ENCODE results near the gene HAND2.

The HAND2 gene

DNA sequence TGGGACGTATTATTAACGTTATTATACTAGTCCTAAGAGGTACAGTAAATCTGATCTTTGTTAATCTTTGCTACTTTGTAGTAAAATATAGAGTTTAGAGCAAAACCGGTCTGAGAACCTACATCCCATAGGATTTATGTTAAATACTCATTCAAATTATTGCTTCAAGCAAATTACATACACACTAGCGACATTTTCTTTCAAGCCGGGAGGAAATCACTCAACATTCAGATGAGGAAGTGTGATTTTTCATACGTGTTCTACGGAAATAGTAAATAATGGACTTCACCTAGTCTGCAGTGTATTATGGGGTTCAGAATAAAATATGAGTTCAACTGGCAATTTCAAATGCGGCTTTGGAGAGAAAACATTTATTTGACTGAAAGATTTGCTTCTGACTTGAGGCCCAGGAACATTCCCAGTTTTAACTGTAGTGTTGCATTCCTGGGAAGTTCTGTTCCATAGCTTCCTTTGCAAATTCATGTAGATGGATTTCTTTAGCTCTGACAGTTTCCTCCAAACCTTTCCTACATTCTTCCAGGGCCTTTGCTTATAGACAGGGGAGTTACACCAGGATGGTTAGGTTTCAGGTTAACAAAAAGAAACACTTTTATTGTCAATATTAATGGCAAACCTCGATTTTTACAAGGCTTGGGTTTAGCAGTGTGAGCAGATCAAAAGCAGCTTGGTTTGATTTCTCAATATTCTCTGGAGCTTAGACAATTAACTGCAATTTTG is 5.3 kb upstream of the HAND2 start:
- DNase-seq, result no peak

DNA sequence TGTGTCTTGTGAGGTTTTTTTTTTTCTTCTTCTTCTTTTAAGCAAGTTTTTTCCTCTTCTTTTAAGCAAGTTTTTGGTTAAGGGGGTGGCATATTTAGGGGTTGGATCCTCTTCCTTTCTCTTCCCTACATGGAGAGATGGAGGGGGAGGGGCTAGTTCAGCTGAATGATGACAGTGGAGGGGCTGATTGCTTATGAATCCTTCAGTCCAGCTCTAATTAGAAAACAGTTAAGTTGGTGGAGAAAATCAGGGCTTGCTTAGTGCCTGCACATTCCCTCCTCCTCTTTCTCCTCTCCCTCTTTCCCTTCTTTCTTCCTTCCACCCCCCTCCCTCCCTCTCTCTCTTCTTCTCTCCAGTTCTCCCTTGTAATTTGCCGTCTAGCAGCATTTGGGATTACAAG is 4.4 kb upstream of the HAND2 start:
- no peak for DNase-seq

GRCh38 chr4:173532725-173533511 is 2.9 kb upstream of the HAND2 start:
- no peak for DNase-seq

DNA sequence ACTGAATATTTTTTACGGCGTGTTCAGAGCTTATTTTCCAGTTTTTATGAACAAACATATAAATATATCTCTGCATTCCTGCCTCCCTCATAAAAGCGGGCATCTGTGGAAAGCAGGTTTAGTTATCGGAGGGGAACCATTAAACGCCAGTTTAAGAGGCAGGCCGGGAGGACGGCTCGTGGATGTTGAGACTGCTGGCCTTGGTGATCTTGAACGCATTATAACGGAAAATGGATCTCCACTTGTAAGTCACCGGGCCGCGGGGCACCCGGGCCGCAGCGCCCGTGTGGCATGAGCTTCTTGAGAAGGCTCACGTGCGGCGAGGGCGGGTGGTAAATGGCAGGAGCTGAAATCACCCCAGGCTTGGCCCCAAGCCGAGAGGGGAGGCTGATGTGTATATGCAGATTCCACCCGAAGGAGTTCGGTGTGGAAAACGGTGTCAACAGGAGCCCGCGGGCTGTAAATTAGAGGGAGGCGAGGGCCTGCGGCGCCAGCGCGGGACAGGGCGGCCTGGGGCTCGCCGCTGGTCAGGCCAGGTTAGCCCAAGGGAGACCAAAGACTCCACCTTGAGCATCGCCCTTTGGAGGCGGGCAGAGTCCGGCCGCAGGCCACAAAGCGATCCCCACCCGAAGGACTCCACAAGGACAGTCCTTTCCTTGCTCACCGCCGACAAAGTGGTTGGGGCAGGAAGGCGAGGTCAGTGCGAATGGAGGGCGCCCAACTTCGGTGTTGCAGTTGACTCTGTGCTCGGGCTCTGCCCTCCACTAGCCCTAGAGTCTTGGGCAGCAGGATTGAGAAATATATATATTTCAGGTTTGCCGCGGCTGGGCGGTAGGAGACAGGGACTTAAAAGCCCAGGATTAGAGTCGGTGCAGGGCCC is 1.3 kb upstream of the HAND2 start:
- no peak for DNase-seq

- DNase-seq, result no peak
Observed at GRCh38 chr4:173530326-173531085, 477 bp upstream of the HAND2 start.

- DNase-seq, result no peak
Observed at GRCh38 chr4:173528378-173529321, 1.4 kb downstream of the HAND2 start.

- no peak for DNase-seq
Observed at GRCh38 chr4:173527103-173527891, 2.7 kb downstream of the HAND2 start.

GRCh38 chr4:173526724-173527102 is 3.3 kb downstream of the HAND2 start:
- no peak for DNase-seq

DNA sequence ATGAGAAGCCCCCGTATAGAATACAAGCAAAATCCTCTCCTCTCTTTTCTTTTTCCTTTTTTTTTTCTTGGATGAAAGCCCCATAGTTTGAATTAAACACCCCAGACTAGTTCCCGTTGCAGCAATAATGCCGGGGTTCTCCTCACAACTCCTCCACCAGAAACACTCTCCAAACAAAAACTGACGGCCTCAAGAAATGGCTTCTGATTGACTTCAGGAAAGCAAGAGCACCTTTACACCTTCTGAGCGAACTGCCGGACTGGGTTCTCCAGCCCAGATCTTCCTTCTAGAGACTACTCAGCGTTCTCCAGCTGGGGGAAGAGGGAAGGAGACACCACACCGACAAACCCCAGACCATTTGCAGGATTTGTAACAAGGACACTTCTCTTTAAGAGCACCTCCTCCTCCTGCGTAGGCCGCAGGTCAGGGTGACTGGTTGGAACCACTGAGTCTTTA is 4.0 kb downstream of the HAND2 start:
- DNase-seq, result no peak

- DNase-seq, result no peak
Observed at GRCh38 chr4:173525118-173526011, 4.7 kb downstream of the HAND2 start.

DNA sequence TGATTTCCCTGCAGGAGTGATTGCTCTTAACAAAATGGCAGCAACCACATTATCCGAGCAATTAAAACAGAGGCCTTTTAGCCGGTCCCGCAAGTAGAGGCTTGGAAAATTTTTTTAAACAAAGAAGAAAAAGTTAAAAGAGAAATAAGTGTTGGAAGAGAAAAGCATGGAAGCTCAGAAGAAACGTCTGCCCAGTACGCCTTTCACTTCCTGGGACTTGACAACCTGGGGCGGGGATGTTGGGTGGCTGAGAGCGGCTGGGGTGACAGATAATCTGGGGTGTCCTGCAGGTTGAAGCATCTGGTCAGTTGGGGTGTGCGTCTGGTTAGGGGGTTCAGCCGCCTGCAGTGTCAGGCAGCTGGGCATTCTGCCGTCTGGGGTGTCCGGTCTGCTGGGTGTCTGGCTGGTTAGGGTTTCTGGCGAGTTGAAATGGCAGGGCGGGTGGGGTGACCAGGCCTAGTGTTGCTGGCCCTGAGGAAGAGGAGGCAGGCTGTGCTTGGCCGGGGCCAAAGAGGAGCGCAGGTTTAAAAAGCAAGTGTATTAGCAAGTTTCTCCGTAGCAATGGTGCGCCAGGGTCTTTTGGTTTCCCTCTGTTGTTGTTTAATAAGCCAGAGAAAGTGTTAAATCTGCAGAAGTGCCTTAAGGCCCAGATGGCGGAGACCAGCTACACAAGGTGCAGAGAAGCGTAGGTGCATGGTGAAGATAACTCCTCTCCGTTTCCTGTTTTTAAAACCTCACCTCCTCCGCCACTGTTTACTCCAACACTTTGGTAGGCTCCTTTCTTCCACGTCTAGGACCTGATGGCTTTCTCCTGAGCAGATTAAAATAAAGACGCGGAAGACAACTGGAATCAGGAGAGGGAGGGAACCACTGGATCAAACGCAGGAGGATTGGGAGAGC is 5.6 kb downstream of the HAND2 start:
- DNase-seq, result no peak

- no peak for DNase-seq
Observed at GRCh38 chr4:173522951-173523395, 7.1 kb downstream of the HAND2 start.

DNA sequence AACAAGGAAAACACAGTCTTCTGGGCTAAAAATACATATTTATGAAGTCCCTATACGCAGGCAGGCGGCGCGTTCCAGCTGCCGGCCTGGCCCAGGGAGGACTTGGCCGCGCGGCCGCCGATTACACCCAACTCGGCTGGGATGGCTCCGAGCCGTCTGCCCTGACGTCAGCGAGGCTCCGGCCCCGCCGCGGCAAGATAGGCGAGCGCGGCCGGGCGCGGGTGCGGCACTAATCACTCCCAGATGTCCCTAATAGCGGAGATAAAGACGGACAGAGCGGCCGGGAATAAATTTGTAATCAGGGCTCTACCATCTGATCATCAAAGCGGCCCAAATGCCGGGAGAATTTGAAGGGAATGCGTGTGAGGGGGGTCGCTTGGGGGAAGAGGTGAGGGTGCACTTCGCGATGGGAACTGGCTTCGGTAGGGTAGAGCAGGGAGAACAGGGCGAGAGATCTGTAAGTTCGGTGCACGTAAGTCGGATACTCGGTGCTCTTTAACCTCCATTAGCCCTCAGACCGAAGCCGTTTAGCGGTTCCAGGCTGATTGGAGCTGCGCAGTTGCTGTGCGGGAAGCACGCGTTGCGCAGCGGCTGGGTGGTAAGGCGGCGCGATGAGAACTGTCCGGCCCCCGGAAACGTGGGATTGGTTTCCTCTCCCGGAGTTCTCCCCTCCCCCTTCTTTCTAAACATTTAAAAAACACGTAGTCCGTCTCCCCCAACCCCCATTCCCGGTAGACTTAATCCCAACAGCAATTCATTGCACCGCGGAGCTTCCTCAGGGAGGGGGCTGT is 7.7 kb downstream of the HAND2 start:
- no peak for DNase-seq

- DNase-seq, result no peak
Observed at GRCh38 chr4:173521467-173522159, 8.4 kb downstream of the HAND2 start.

- DNase-seq, result no peak
Observed at GRCh38 chr4:173520921-173521466, 9.0 kb downstream of the HAND2 start.

Data from activated CD8-positive, alpha-beta memory T cell treated with anti-CD3 and anti-CD28 coated beads, Interleukin-2, amount 50 U/mL, for 4 hours (primary cell).